Gastrocnemius medialis (tissue), 4 donors: ENCODE results near the gene MAN2A1. TPM values are rescaled to one million over a fixed set of nuclear protein-coding genes. Genes with fewer than 3 reads are reported as not detected.

ENCODE experiments used
- ATAC-seq, 2 donors: fragments of 150-250 bp; one replicate each; pipeline ENCODE4 v1.9.1; 2016
- DNase-seq, 2 donors: peaks; one replicate each; pipeline ENCODE4 v3.0.0-alpha.2; 2019
- H3K27ac ChIP-seq, 4 donors: fragments of 200-600 bp; sonication (generic); 1 replicate in 1 of 4; 2 replicates in 3 of 4; pipeline ENCODE4 v1.5.1; 2016 to 2018; ENCODE audit warnings: mild to moderate bottlenecking in 2 of 4, moderate library complexity in 1 of 4
- H3K27me3 ChIP-seq, 3 donors: fragments of 200-600 bp; sonication (generic) in 2 of 3; 1 replicate in 1 of 3; 2 replicates in 2 of 3; pipeline versions ENCODE4 v1.5.1 to v1.6.0; 2016 to 2019; ENCODE audit warnings: mild to moderate bottlenecking in 1 of 3, moderate library complexity in 1 of 3
- H3K36me3 ChIP-seq, 2 donors: fragments of 200-600 bp; sonication (generic) in 1 of 2; one replicate each; pipeline ENCODE4 v1.5.1; 2017 to 2018
- H3K4me1 ChIP-seq, 2 donors: fragments of 200-600 bp; sonication (generic) in 1 of 2; one replicate each; pipeline ENCODE4 v1.5.1; 2016 to 2017; ENCODE audit warnings: mild to moderate bottlenecking in 2 of 2
- H3K4me3 ChIP-seq, 4 donors: fragments of 200-600 bp; sonication (generic) in 3 of 4; 1 replicate in 1 of 4; 2 replicates in 3 of 4; pipeline ENCODE4 v1.5.1; 2016 to 2019; ENCODE audit warnings: mild to moderate bottlenecking in 2 of 4
- H3K9me3 ChIP-seq, 3 donors: fragments of 200-600 bp; sonication (generic) in 2 of 3; 1 replicate in 1 of 3; 2 replicates in 2 of 3; pipeline ENCODE4 v1.5.1; 2016 to 2019
- POLR2A ChIP-seq, 2 donors: fragments of 450-650 bp; IDR thresholded peaks; one replicate each; pipeline ENCODE4 v1.6.1; 2017; ENCODE audit warnings: antibody characterized with exemption in 2 of 2, mild to moderate bottlenecking in 2 of 2, moderate library complexity in 2 of 2
- in situ Hi-C, 4 donors: fragments of 200-750 bp; cut with MboI; loops; one replicate each; pipeline versions ENCODE4 v1.15.0 to v1.8.0; 2017; ENCODE audit warnings: low sequenced_read_pairs in 4 of 4
- intact Hi-C: fragments of 100-400 bp; cut with DNase I; formaldehyde crosslinking; loops from one replicate; pipeline ENCODE4 v1.15.1; 2023; ENCODE audit warnings: low total_unique reads
- total RNA-seq, 4 donors: library from RNA; depleted of rRNA; stranded (reverse); fragments of >200 nt; gene quantifications; one replicate each; pipeline versions ENCODE4 v1.1.0 to v1.2.3, GENCODE V29; 2016
- TF ChIP-seq, protein P1 (sequence below), 5 experiments: fragments of 450-650 bp in 3 of 5; fragments of 200-600 bp in 2 of 5; sonication (generic) in 2 of 5; IDR thresholded peaks in 4 of 5; conservative IDR thresholded peaks in 1 of 5; 1 replicate in 4 of 5; 2 replicates in 1 of 5; pipeline ENCODE4 v1.5.1; 2016 to 2019; ENCODE audit warnings: antibody characterized with exemption in 5 of 5, mild to moderate bottlenecking in 3 of 5, moderate library complexity in 3 of 5

MAN2A1 gene
- total RNA-seq, 4 donors from 2014 or later: 15.0 to 28.6 (median 19.8) TPM

DNA sequence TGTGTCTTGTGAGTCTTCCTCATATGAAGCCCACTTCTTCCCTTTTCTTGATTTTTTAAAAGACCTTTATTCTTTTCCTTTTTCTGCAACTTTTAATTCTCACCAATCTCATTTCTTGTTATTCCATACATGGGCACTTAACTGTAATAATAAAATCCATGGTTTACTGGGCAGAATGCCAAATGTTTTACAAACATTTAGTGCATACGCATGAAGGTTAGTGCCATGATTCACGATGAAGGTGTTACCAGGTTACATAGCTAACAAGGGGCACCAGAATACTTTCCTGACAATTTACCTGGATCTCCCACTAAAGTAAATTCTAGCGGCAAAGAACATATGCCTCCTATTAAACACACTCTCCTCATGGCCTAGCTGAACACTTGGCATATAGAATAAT lies 28.5 kb downstream of the MAN2A1 start:
- Histone ChIP-seq H3K27me3 (no peaks in the 10 kb centered on the region), H3K4me1 (peaks cover 22 to 38% of the 10 kb centered on the region in 2 donors), H3K36me3 (no peaks in the 10 kb centered on the region), H3K27ac (no peak overlapping the region), H3K9me3 (no peaks in the 10 kb centered on the region), H3K4me3 (no peak overlapping the region)
- TF ChIP-seq POLR2A (IDR thresholded peaks at IDR 0.05): no peak
- TF ChIP-seq, protein P1, sequence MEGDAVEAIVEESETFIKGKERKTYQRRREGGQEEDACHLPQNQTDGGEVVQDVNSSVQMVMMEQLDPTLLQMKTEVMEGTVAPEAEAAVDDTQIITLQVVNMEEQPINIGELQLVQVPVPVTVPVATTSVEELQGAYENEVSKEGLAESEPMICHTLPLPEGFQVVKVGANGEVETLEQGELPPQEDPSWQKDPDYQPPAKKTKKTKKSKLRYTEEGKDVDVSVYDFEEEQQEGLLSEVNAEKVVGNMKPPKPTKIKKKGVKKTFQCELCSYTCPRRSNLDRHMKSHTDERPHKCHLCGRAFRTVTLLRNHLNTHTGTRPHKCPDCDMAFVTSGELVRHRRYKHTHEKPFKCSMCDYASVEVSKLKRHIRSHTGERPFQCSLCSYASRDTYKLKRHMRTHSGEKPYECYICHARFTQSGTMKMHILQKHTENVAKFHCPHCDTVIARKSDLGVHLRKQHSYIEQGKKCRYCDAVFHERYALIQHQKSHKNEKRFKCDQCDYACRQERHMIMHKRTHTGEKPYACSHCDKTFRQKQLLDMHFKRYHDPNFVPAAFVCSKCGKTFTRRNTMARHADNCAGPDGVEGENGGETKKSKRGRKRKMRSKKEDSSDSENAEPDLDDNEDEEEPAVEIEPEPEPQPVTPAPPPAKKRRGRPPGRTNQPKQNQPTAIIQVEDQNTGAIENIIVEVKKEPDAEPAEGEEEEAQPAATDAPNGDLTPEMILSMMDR (IDR thresholded peaks at IDR 0.05 in 4 of 5, conservative IDR thresholded peaks at IDR 0.05 in 1 of 5): no peak
- ATAC-seq (no peak), DNase-seq (no peak)
- in situ Hi-C loops (no loop called here), intact Hi-C loops (no loop called here)

DNA sequence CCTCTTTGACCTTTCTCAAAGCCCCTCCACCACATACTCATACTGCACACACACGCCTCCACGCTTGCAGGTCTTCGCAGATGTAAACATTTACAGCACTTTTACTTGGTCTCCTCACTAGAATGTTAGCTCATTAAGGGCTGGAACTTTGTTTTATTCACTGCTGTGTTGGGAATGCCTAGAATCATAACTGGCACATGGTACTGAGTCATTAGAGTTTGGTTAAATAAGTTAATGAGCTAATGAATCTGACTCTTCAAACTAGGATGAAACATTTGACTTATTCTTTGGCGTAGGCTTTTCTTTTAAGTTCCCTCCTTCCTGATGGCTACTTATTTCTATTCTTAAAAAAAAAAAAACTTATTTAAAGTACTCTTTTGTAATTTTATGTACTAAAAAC lies 28.9 kb downstream of the MAN2A1 start:
- H3K36me3 ChIP-seq: no peaks in the 10 kb centered on the region
- ATAC-seq: no peak
- intact Hi-C loops: no loop called here
- no peak overlapping the region for H3K4me3 ChIP-seq
- no peak overlapping the region for H3K27ac ChIP-seq
- H3K9me3 ChIP-seq: no peaks in the 10 kb centered on the region
- H3K27me3 ChIP-seq: no peaks in the 10 kb centered on the region
- TF ChIP-seq, protein P1 (IDR thresholded peaks at IDR 0.05 in 4 of 5, conservative IDR thresholded peaks at IDR 0.05 in 1 of 5): no peak
- no peak for TF ChIP-seq POLR2A (IDR thresholded peaks at IDR 0.05)
- DNase-seq: no peak
- in situ Hi-C loops: no loop called here
- peaks cover 18 to 34% of the 10 kb centered on the region in 2 donors for H3K4me1 ChIP-seq

DNA sequence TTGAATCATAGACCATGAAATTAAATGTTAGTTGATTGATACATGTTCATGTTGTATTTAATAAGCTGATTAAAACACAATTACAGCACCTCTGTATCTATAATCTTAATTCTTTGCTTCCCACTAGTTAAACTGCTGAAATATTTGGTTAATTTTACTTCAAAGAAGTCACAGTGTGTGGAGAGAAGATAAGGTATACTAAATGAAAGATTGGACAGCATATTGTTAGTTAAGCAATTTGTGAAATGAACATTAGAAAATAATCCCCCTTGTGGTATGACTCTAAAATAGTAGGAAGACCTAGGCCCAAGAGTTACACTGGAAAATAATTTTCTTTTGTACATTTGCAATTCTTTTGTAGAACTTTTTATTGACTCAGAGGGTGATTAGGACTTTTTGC lies 30.3 kb downstream of the MAN2A1 start:
- Histone ChIP-seq H3K4me1 (peaks cover 4 to 20% of the 10 kb centered on the region in 2 donors), H3K27me3 (no peaks in the 10 kb centered on the region), H3K36me3 (no peaks in the 10 kb centered on the region), H3K9me3 (no peaks in the 10 kb centered on the region), H3K4me3 (no peak overlapping the region), H3K27ac (no peak overlapping the region)
- intact Hi-C loops: no loop called here
- DNase-seq (no peak), ATAC-seq (no peak)
- TF ChIP-seq POLR2A (IDR thresholded peaks at IDR 0.05): no peak
- TF ChIP-seq, protein P1 (IDR thresholded peaks at IDR 0.05 in 4 of 5, conservative IDR thresholded peaks at IDR 0.05 in 1 of 5): no peak
- in situ Hi-C loops: no loop called here

DNA sequence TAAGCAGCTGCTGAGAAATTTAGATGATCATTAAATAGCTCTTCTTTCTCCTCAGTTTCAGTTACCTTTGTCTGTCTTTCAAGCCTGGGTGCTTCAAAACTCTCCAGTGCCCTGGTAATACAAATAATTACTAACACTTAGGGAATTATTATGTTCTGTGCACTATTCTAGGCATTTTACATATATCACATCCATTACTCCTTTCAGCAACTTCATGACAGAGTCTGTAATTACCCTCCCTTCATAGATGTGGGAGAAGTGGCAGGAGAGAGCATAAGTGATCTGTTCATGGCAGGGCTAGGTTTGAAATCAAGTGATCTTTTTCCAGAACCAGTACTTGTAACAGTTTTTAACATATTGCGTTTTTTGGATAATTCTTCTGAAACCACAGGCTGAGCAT lies 32.0 kb downstream of the MAN2A1 start:
- H3K36me3 ChIP-seq: no peaks in the 10 kb centered on the region
- DNase-seq (no peak), ATAC-seq (no peak)
- no peaks in the 10 kb centered on the region for H3K9me3 ChIP-seq
- no peak overlapping the region for H3K27ac ChIP-seq
- H3K27me3 ChIP-seq: no peaks in the 10 kb centered on the region
- no peak overlapping the region for H3K4me3 ChIP-seq
- H3K4me1 ChIP-seq: peaks cover 4 to 5% of the 10 kb centered on the region in 2 donors
- in situ Hi-C loops: no loop called here
- TF ChIP-seq, protein P1 (IDR thresholded peaks at IDR 0.05 in 4 of 5, conservative IDR thresholded peaks at IDR 0.05 in 1 of 5): no peak
- no peak for TF ChIP-seq POLR2A (IDR thresholded peaks at IDR 0.05)
- intact Hi-C loops: no loop called here

DNA sequence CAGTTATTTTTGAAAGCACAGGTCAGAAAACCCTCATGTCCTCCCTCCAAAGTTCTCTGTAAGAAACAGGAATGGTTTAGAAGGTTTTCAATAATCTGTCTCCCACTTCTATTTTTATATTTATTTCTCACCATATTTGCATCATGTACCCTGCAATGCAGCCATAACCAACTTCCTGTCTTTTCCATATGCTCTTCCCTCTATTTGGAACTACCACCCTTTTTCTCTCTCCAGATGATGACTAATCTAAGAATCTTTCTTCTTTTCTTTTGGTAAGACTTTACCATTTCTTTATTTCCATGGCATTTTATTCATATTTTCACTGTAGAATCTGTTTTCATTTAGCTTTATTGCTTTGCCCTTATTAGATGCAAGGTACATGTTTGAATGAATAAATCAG lies 33.9 kb downstream of the MAN2A1 start:
- Histone ChIP-seq H3K27me3 (no peaks in the 10 kb centered on the region), H3K9me3 (no peaks in the 10 kb centered on the region), H3K36me3 (no peaks in the 10 kb centered on the region), H3K27ac (no peak overlapping the region), H3K4me3 (no peak overlapping the region), H3K4me1 (no peaks in the 10 kb centered on the region)
- intact Hi-C loops: no loop called here
- in situ Hi-C loops: no loop called here
- DNase-seq (no peak), ATAC-seq (no peak)
- no peak for TF ChIP-seq POLR2A (IDR thresholded peaks at IDR 0.05)
- TF ChIP-seq, protein P1 (IDR thresholded peaks at IDR 0.05 in 4 of 5, conservative IDR thresholded peaks at IDR 0.05 in 1 of 5): no peak
